Occipital lobe (tissue), 2 donors: ENCODE data around the gene BTBD9. TPM values are rescaled to one million over a fixed set of nuclear protein-coding genes. Genes with fewer than 3 reads are reported as not detected.

Experiments used
- DNase-seq: peaks from one replicate; lab custom pipeline; 2025; lab: John Stamatoyannopoulos, UW
- total RNA-seq: library from RNA; depleted of rRNA; stranded (reverse); fragments of >200 nt; gene quantifications from one replicate; pipeline ENCODE4 v1.2.3, GENCODE V29; 2014

Gene BTBD9
- total RNA-seq, 1 donor from 2014 or later = 38.1 TPM

DNA sequence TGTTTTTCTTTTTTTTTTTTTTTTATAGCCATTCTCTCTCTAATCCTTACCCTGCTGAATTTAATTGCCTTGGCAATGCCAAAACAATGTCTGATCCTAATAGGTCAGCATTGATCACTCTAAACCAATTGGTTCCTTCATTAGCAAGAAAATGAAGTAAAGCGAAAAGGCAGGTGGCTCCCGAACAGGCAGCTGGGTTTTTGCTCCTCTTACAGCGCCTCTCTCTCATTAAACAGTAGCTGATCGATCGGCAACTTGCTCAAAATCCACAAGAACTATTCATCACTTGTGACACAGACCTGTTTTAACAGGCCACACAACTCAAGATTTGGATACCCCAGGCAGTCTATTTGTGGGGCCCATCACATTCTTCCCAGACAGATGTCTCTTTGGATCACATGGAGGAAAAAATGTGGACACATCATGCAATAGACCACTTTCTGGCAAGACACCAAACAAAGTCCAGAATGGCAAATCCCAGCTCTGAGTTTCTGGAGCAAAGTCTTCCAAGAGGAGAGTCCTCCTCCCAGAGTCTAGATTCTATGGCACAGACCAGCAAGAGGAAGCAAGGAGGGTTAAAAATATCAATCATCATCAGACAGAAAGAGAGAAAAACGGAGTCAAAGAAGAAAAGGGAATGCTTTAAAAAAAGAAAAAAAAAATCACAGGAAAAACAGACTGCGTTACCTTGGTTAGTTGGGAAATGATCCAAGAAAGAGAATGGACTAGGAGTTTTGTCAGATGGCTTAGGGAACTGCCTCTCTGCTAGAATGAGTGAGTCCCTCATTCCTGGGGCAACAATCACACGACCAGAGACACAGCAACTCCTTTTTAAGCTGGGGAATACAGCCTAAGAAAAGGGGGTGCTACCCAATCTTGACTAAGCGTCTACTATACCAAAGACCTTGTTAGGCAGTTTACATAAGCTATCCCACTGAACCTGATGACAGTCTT is 247.8 kb downstream of the BTBD9 start:
- no peak for DNase-seq

DNA sequence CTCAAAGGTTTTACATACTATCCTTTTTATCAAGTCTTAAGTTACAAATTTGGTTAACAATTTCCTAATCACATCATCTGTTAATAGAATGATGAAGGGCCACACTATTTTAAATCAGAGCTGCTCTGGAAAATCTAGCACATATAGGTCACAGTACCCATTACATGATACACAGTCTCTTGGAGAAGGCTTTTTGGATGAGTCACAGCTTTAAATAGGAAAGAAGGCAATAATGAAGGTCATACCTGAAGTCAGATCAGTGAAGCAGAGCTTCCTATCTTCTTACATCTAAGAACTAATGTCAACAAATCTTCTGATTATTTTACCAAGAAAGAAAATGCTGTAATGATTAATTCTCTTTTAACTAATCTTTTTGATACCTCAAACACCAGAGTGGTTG is 248.5 kb downstream of the BTBD9 start:
- no peak for DNase-seq

DNA sequence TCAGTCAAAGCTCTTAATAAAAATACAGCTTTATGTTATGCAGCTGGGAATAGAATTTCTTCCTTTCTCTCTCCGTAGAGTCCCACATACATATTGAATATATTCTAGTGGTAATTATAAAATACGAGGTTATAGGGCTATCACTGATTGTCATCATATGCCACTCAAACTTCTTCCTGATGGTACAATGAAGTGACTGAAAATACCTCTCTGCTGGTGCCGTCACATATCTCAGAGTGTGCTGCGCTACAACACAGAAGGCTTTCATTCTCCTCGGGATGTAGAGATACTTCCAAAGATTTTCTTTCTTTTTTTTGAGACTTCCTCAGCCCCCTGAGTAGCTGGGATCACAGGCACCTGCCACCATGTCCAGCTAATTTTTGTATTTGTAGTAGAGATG is 249.9 kb downstream of the BTBD9 start:
- DNase-seq = no peak

DNA sequence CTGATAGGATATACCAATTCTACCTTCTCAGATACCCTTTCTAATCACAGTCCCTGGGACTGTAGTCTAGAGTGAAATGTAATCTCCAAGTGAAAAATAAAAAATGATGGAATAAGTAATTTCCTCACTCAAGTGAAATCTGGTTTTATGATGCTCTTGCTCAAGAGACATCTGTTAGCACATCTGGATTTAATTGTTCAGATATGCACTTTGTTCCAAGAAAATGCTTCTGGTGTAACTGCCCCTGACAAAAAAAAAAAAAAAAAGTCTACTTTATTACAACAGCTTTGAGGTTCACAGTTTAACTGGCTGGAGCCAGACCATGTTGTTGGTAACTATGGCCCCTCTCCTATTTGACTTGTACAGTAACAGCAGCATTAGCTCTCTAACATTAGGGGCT is 251.8 kb downstream of the BTBD9 start:
- no peak for DNase-seq

DNA sequence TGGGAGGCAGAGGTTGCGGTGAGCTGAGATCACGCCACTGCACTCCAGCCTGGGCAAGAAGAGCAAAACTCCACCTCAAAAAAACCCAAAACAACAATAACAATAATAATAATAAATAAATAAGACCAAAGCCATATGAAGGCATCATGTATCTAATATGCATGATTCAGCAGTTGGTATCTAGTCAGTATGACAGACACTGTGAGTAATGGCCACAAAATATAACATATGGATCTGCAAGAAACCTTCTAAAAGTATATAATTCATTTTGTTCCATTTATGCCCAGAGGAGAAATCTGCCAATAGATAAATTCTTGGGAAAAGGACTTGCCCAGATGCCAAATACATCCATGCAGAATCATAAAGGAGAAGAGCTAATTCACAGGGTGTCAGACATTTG is 252.3 kb downstream of the BTBD9 start:
- DNase-seq = no peak

DNA sequence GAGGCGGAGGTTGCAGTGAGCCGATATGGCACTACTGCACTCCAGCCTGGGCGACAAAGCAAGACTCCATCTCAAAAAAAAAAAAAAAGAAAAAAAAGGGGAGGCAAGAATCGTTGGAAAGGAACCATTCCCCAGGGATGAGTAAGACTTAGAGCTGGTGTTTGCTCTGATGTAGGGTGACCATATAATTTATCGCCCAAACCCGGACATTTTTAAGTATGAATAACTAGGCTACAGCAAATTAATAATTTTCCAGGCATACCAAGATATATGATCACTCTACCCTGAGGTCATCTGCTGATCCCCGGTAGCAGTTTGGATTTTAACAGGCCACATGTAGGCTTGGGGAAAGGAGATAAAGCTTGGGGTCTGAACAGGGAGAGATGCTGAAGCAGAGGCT is 260.9 kb downstream of the BTBD9 start:
- no peak for DNase-seq

DNA sequence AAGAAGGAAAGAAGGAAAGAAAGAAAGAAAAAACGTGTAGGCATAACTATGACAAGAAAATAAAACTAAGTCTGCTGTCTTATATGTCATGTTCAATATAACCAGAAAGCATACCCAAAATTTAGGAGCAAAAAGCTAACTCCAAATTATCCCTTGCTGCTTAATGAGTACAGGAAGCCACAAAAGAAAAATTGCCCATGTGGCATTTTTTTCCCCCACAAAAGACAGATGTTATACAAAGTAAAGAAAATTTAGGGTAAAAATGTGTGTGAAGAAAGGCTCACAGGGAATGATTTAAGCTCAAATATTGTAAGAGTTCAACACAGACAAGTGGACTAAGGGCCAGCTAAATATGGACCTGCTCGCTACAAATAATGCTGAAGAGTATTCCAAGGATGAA is 263.8 kb downstream of the BTBD9 start:
- DNase-seq = no peak

DNA sequence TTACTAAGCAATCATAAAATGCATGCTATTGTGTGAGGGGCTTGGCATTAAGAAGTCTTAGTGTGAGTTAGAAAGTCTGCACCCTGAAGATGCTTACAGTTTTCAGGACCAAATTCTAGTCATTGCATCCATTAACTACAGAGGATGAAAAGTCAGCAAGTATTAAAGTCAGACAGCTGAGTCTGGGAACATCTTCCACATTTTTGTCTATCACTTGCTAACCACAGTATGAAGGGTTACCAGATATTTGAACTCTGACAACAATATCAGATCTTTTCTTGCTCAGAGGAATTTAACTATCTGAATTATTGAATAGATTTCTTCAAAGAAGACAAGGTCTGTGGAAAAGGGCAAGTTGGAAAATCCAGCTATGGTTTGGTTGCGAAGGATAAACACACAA is 264.4 kb downstream of the BTBD9 start:
- no peak for DNase-seq

DNA sequence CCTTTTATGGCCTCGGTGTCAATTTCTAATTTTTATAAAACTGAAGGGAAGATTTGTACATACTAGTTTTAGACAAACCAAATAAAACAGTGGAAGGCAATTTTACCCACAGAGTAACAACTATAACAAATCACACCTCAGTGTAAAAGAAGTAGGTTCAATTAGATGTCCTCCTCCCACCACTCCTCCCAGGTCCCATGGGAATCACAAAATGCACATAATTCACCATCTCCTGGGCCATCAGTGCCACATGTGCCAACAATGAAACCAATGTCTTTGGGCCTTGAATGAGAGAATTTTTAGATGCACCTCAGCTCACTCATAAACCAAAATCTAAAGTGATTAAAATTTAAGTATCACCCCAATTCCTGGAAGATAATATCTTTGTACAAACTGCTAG is 267.8 kb downstream of the BTBD9 start:
- no peak for DNase-seq

DNA sequence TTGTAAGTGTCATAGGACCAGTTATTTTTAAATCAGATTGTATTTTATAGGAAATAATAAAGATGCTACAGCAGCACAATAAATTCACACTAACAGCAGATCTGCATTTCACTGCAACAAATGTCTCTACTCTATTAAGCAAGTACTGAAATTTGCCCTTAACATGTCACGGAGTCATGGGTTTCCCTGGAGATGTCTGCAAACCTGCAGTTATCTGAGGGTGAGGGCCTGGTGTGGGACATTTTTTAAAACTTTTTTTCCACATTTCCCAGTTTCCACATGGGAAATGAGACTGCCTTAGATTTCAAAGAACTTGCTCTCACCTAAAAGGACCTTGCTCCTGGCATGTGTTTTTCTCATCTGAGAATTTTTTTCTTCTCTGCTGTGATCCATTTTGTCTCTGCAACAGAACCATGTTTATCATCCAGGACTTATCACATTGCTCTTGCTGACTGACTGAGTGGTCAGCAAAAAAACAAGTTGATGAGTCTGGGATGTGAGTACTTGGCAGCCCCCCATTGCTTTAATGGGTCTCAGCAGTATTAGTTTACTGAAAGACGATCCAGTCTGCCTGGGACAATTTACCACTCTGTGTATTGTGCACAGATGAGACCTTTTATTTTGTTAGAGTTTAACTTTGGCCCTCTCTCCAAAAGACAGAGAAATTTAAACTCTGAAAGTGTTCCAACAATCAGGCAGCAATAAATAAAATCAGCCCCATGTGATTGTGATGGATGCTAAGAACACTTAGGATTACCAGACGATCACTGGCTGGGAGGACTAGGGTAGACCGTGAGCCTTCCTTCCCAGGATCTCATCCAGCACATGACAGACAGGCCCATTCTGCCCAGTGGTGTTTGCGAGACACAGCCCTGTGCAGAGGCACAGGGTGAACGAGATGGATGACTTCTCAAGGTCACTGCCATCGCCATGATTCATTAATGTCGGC is 268.8 kb downstream of the BTBD9 start:
- DNase-seq = no peak

DNA sequence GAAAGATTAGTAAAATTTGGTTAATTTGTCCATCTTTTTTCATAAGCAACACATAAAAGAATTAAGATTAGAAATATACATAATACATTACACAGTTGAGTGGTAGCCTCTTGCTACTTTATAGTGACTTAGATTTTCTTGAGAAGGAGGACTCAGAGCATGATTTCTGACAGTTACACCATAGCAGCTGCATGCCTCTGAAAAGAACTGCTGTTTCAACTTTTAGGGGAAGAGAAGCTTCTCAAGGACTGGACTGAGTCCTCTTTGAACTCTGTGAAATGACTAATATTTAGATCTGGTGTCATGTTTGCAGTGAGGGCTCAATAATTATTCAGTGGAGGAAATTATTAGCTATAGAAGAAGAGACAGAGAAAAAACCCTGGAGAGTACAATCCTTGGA is 272.5 kb downstream of the BTBD9 start:
- no peak for DNase-seq

DNA sequence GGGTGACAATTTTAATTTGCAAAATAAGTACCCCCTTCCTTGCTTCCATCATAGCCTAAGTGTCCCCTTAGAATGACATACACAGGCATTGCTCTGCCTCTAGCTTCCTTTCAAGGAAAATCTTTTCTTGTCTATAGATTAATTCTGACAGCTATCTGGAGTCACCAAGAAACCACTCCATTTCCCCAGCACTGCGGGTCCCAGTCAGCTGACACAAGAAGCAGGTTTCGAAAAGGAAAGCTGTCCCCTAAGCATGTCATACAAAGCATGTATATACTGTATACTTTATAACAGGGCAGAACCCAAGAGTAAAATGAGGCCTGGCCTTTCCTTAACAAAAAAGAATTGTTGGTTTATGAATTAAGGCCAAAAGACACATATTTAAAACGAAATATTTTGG is 273.5 kb downstream of the BTBD9 start:
- no peak for DNase-seq

DNA sequence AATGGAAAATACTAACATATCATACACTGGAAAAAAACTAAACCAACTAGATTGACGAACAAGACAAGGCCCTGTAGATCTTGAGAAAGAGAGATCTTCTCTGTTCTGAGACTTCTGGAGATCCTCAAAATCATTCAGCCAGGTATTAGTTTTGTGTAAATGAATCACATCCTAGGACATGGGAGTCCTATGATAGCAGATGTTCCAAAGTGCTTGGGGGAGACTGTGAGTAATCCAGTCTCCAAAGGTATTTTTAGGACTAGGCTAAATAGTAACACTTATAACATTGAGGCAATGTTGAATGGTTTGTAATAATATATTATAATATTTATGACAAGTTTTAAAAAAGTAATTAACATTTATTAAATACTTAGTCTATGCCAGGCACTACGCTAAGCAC is 275.0 kb downstream of the BTBD9 start:
- DNase-seq = no peak

DNA sequence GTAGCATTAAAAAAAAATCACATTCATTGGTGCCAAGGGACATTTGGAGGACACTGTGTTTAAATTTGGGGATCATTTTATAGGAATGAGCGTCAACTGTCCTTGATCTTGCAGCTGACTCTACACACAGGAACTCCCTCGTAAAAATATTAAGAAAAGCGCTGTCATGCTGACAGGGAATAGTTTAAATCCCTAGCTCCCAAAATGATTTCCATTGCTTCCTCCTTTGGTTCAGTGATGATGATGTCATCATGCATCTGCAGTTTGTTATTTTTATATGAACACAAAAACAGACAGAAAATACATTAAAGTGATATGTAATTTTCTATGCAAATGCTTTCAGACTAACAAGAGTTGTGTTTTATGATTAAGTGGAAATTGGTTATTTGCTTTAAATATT is 275.6 kb downstream of the BTBD9 start:
- DNase-seq = no peak

DNA sequence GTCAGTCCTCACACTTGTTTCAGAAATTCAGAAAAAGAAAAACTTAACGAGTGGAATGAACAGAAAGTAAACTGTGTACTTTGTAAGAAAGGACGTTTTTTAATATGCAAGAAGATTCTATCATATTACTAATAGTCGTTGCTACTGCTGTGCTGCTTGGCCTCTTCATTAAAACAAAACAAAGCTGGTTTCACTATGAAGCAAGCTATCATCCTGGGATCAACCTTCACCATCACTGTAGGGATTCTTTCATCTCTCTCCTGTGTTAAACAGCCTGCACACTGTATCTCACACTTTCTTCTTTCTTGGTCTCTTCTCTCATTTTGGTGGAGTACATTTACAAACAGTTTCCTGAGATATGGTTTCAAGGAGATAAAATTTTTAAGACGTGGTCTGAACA is 284.2 kb downstream of the BTBD9 start:
- DNase-seq = no peak

DNA sequence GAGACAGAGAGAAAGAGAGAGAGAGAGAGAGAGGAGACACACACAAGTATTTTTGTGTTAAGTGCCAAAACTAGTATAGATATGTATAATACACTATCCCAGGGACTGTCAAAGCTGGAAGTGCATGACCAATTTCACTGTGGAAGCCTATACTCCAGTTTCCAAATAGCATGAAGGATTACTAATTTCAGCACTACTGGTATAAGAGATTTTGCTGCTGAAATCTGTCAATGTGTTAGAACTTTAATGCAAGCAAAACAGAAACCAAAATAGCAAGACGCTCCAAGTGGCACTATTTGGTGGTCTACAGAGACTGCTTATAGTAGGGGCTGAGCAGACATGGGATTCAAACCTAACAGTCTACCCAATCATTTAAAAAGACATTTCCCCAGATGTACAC is 284.8 kb downstream of the BTBD9 start:
- no peak for DNase-seq

DNA sequence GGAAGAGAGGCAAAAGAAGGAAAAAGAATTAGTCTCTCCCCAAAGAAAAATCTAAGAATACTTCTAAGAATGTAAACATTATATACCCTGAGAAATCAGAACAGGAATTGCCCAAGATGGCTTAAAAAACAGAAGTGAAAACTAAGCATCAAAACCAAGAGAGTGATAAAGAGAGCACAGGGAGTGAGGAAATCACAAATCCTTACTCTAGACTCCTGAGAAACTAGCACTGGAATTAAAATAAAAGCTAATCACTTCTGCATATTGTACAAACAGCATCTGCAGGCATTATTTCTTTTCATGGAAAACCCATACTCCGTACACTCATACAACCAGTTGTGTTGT is 285.7 kb downstream of the BTBD9 start:
- DNase-seq = no peak

DNA sequence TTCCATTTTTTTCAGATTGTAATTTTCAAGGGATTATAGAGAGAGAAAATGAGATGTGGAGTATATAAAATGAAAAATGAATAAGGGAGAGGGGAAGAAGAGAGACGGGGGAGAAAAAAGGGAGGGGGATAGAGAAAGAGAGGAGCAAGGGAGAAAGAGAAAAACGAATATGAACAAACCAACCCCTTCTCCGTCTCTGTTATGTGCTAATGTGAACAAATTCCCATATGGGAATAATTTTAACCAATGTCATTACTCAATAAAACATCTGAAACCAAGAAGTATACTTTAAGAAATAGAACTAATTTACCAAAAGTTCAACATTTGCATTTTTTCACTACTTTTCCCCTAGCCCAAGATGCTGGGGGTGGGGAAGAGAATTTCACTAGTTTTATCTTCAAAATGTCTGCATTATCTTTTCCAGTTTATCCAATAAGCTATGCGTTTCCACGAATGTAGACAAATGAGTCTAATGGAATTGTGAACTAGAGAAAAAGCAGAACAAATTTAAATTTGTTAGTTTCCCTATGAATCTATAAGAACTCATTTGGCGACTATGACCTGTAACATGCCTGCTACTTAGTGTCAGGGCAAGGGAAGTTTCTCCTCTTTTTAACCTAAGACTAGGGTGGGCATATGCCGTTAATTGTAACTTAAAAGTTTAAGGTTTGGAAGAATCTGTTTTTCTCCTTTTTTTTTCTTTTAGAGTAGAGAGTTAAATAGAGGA is 286.3 kb downstream of the BTBD9 start:
- DNase-seq = no peak

DNA sequence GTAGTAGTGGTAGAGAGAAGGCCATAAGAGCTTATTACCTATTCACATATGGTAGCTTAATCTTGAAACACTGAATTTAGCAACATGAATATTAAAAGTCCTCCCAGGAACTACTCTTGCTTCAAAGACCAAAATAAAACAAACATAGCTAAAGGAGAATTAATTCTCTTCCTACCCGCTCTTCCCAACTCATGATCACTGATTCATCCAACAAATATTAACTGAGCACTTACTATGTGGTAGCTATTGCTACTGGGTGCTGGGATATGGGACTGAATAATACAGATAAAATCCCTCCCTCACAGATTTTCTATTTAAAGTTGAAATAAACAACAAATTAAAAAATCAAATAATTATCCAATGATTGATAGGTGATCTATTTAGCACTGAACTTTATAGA is 287.1 kb downstream of the BTBD9 start:
- no peak for DNase-seq

DNA sequence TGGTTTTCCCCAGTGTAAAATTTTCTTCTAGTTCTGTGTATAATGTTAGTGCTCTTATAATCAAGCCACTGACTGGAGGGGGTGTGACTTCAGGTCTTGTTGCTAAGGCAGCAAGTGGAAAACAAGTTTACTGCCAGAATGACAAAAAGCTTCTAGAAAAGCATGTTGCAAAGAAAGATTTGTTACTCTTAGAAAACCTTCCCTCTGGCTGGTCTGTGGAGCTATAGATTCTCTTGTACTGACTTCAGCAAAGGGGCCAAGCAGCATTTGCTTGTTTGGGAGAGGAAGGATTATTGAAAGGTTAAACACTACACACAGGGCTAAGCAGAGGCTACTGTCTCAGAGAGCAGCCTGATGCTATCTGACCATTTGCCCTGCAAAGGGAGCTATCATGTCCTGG is 288.8 kb downstream of the BTBD9 start:
- no peak for DNase-seq

DNA sequence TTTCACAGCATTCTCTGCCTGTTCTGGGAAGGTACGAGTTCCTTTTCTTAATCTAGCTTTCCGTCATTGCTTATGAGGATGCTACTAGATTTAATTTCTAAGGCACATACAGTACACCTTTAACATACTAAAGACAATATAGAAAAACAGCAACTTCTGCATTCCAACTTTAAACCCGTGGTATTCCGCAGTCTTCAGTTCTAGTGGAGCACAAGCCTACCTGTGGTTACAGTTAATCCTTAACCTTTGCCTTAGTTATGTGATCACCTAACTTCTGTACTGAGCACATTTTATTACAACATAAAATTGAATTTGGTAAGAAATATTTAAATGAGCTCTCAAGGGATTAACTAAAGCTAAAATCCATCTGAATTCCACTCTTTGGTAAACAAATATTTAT is 289.5 kb downstream of the BTBD9 start:
- no peak for DNase-seq

DNA sequence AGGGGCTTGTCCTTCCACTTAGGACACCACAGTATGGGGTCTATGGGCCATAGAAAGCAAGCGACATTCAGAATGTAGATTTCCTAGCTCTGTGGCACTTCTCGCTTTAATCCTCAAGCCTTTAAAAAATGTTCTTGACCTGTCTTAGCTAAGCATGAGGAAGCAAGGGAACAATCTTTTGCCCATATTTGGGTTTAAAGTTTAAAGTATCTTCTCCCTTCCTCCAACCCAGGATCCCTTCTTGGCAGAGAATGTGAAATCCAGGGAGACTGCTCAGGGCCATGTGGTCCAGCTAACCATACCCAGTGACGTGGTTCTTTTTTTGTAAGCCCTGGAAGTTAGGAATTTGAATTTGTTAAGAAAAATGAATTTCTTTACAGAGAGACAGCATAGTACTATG is 289.9 kb downstream of the BTBD9 start:
- no peak for DNase-seq
